AG04450 (cell line): Measurements from ENCODE around the gene SPATA25. TPM values are rescaled to one million over a fixed set of nuclear protein-coding genes. Genes with fewer than 3 reads are reported as not detected.

Experiments used
- CTCF ChIA-PET: fragments of 300-600, 350-600 bp; formaldehyde crosslinking; extraction: SDS; loops from one replicate; lab custom pipeline; 2022; ENCODE audit warnings: antibody characterized with exemption, inconsistent platforms; lab: Charles Lee
- POLR2A ChIA-PET: fragments of 350-600 bp; formaldehyde crosslinking; extraction: SDS; loops from one replicate; lab custom pipeline; 2021; ENCODE audit warnings: antibody characterized with exemption, inconsistent platforms; lab: Yijun Ruan, JAX
- DNase-seq: peaks from one replicate; pipeline ENCODE4 v3.0.0-alpha.2; 2011; ENCODE audit warnings: low read depth, low spot score
- H3K27ac ChIP-seq: one replicate; pipeline ENCODE4 v1.5.1; 2012; ENCODE audit warnings: low read depth, low read length, control low read depth
- H3K27me3 ChIP-seq: one replicate; pipeline ENCODE4 v1.6.0; 2012; ENCODE audit warnings: low read length; ENCODE audit not compliant: control insufficient read depth, insufficient read depth
- H3K4me3 ChIP-seq: 2 replicates; pipeline ENCODE4 v1.5.1; 2011; ENCODE audit warnings: mild to moderate bottlenecking, low read depth, low read length, control low read depth
- H3K9me3 ChIP-seq: 2 replicates; pipeline ENCODE4 v1.5.1; 2012; ENCODE audit warnings: low read length; ENCODE audit not compliant: control insufficient read depth, insufficient read depth
- CTCF ChIP-seq: IDR thresholded peaks from 2 replicates; pipeline ENCODE4 v1.5.1; 2011; ENCODE audit warnings: low read depth, low read length, control low read depth, inconsistent platforms
- polyA plus RNA-seq: library from polyadenylated mRNA; depleted of rRNA; stranded (reverse); fragments of >200 nt; gene quantifications from 2 replicates; pipeline ENCODE4 v1.2.3, GENCODE V29; 2011

SPATA25 gene
- polyA plus RNA-seq, 1 experiment, result 0.50 TPM

- no peaks in the 10 kb centered on the region for H3K9me3 ChIP-seq
- no peak overlapping the region for H3K4me3 ChIP-seq
- no peaks in the 10 kb centered on the region for H3K27me3 ChIP-seq
- DNase-seq, result no peak
- CTCF ChIA-PET, result interaction anchor here (1.2 kb wide), 1 partner anchor 109 kb away, joined by 3 read pairs; no protein-coding TSS in a partner anchor
- H3K27ac ChIP-seq, result no peak overlapping the region
- no peak for TF ChIP-seq CTCF
- POLR2A ChIA-PET, result interaction anchor here (0.6 to 0.7 kb wide), 2 partner anchors 9 to 74 kb away, joined by 3 read pairs; no protein-coding TSS in a partner anchor
Observed at GRCh38 chr20:45861221-45862075, 26.0 kb downstream of the SPATA25 start.

DNA sequence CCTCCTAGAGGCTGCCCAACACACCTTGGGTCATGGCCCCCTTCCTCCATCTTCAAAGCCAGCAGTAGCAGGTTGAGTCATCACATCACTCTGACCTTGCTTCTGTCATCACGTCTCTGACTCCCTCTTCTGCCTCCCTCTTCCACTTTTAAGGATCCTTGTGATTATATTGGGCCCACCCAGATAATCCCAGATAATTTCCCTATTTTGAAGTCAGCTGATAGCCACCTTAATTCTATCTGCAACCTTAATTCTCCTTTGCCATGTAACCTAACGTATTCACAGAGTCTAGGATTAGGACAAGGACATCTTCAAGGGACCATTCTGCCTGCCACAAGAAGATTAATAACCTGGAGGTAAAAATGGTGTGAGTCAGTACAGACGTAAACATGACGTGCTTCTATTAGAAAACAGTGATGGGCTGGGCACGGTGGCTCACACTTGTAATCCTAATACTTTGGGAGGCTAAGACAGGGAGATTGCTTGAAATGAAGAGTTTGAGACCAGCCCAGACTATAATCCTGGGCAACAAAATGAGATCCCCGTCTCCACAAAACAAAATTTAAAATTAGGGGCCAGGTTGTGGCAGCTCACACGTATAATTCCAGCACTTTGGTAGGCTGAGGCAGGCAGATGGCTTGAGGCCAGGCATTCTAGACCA is 26.7 kb downstream of the SPATA25 start:
- CTCF ChIA-PET, result interaction anchor here (1.2 kb wide), 1 partner anchor 109 kb away, joined by 3 read pairs; no protein-coding TSS in a partner anchor
- POLR2A ChIA-PET, result interaction anchor here (0.6 kb wide), 1 partner anchor 8 kb away, joined by 3 read pairs; no protein-coding TSS in a partner anchor

GRCh38 chr20:45859916-45860315 is 27.5 kb downstream of the SPATA25 start:
- no peak for TF ChIP-seq CTCF
- Histone ChIP-seq H3K27me3 (no peaks in the 10 kb centered on the region), H3K4me3 (no peak overlapping the region), H3K27ac (no peak overlapping the region), H3K9me3 (no peaks in the 10 kb centered on the region)
- DNase-seq, result no peak
- CTCF ChIA-PET, result no interaction called here
- POLR2A ChIA-PET, result interaction anchor here (0.5 kb wide), 1 partner anchor 10 kb away, joined by 3 read pairs; no protein-coding TSS in a partner anchor

More for the DNA sequence above, 26.7 kb downstream of the SPATA25 start:
- H3K9me3 ChIP-seq, result no peaks in the 10 kb centered on the region
- no peak for DNase-seq
- TF ChIP-seq CTCF, result no peak
- H3K4me3 ChIP-seq, result no peak overlapping the region
- H3K27ac ChIP-seq, result no peak overlapping the region
- H3K27me3 ChIP-seq, result no peaks in the 10 kb centered on the region

- Histone ChIP-seq H3K9me3 (no peaks in the 10 kb centered on the region), H3K4me3 (peak overlapping the region; percentile 91), H3K27me3 (no peaks in the 10 kb centered on the region), H3K27ac (no peak overlapping the region)
- ChIA-PET POLR2A (no interaction called here), CTCF (interaction anchor here (0.8 to 1.1 kb wide), 2 partner anchors 10 to 32 kb away, joined by 3 to 4 read pairs; partner anchors contain the start of gene NEURL2)
- no peak for TF ChIP-seq CTCF
- DNase-seq, result no peak
Observed at GRCh38 chr20:45857882-45858216, 29.6 kb downstream of the SPATA25 start.
